Thoracic aorta (tissue), 2 donors: ENCODE measurements around the gene SRP68. TPM values are rescaled to one million over a fixed set of nuclear protein-coding genes. Genes with fewer than 3 reads are reported as not detected.

ENCODE experiments used
- ATAC-seq: fragments of 150-250 bp; one replicate; pipeline ENCODE4 v1.8.0; 2017; ENCODE audit warnings: low read depth; ENCODE audit not compliant: insufficient number of reproducible peaks, low FRiP score
- DNase-seq: peaks from one replicate; pipeline ENCODE4 v3.0.0-alpha.2; 2020; ENCODE audit warnings: low spot score
- H3K27ac ChIP-seq, 2 donors: fragments of 200-600 bp; sonication (generic); 1 replicate in 1 of 2; 2 replicates in 1 of 2; pipeline ENCODE4 v1.5.1; 2016; ENCODE audit warnings: mild to moderate bottlenecking in 2 of 2, moderate library complexity in 2 of 2
- H3K27me3 ChIP-seq: fragments of 200-600 bp; sonication (generic); replicated peaks from 2 replicates; pipeline ENCODE4 v1.6.0; 2016; ENCODE audit warnings: mild to moderate bottlenecking; ENCODE audit not compliant: insufficient read depth
- H3K36me3 ChIP-seq: fragments of 200-600 bp; sonication (generic); one replicate; pipeline ENCODE4 v1.5.1; 2016
- H3K4me1 ChIP-seq, 2 donors: fragments of 200-600 bp; sonication (generic); 1 replicate in 1 of 2; 2 replicates in 1 of 2; pipeline versions ENCODE4 v1.5.1 to v1.6.0; 2016; ENCODE audit warnings: low read depth in 2 of 2, mild to moderate bottlenecking in 1 of 2; ENCODE audit not compliant: control insufficient read depth in 1 of 2
- H3K4me3 ChIP-seq: fragments of 200-600 bp; sonication (generic); 2 replicates; pipeline ENCODE4 v1.5.1; 2016; ENCODE audit warnings: mild to moderate bottlenecking
- H3K9me3 ChIP-seq: fragments of 200-600 bp; sonication (generic); 2 replicates; pipeline ENCODE4 v1.5.1; 2016
- total RNA-seq, 2 donors: library from RNA; depleted of rRNA; stranded (reverse); fragments of >200 nt; gene quantifications; one replicate each; pipeline versions ENCODE4 v1.1.0 to v1.2.3, GENCODE V29; 2016
- TF ChIP-seq, protein P1 (sequence below): fragments of 200-600 bp; sonication (generic); IDR thresholded peaks from one replicate; pipeline ENCODE4 v1.5.1; 2019; ENCODE audit warnings: antibody characterized with exemption

Gene SRP68
- total RNA-seq, 2 donors from 2014 or later, result 19.1 to 39.9 TPM

- no peak for ATAC-seq
- Histone ChIP-seq H3K27ac (no peak overlapping the region), H3K36me3 (no peaks in the 10 kb centered on the region), H3K4me1 (no peaks in the 10 kb centered on the region), H3K27me3 (no peaks in the 10 kb centered on the region), H3K9me3 (no peaks in the 10 kb centered on the region), H3K4me3 (no peak overlapping the region)
- TF ChIP-seq, protein P1, sequence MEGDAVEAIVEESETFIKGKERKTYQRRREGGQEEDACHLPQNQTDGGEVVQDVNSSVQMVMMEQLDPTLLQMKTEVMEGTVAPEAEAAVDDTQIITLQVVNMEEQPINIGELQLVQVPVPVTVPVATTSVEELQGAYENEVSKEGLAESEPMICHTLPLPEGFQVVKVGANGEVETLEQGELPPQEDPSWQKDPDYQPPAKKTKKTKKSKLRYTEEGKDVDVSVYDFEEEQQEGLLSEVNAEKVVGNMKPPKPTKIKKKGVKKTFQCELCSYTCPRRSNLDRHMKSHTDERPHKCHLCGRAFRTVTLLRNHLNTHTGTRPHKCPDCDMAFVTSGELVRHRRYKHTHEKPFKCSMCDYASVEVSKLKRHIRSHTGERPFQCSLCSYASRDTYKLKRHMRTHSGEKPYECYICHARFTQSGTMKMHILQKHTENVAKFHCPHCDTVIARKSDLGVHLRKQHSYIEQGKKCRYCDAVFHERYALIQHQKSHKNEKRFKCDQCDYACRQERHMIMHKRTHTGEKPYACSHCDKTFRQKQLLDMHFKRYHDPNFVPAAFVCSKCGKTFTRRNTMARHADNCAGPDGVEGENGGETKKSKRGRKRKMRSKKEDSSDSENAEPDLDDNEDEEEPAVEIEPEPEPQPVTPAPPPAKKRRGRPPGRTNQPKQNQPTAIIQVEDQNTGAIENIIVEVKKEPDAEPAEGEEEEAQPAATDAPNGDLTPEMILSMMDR, result no peak
- no peak for DNase-seq
Measured at GRCh38 chr17:76018340-76018680, 54.0 kb downstream of the SRP68 start.

GRCh38 chr17:76017481-76018339 lies 54.6 kb downstream of the SRP68 start:
- DNase-seq, result no peak
- Histone ChIP-seq H3K4me1 (no peaks in the 10 kb centered on the region), H3K27me3 (no peaks in the 10 kb centered on the region), H3K36me3 (no peaks in the 10 kb centered on the region), H3K27ac (no peak overlapping the region), H3K4me3 (no peak overlapping the region), H3K9me3 (no peaks in the 10 kb centered on the region)
- ATAC-seq, result no peak
- TF ChIP-seq, protein P1, result no peak

- H3K9me3 ChIP-seq, result no peaks in the 10 kb centered on the region
- no peaks in the 10 kb centered on the region for H3K4me1 ChIP-seq
- ATAC-seq, result no peak
- no peaks in the 10 kb centered on the region for H3K27me3 ChIP-seq
- TF ChIP-seq, protein P1, result no peak
- H3K27ac ChIP-seq, result no peak overlapping the region
- no peaks in the 10 kb centered on the region for H3K36me3 ChIP-seq
- no peak for DNase-seq
- H3K4me3 ChIP-seq, result no peak overlapping the region
Measured at GRCh38 chr17:76014925-76015261, 57.4 kb downstream of the SRP68 start.

DNA sequence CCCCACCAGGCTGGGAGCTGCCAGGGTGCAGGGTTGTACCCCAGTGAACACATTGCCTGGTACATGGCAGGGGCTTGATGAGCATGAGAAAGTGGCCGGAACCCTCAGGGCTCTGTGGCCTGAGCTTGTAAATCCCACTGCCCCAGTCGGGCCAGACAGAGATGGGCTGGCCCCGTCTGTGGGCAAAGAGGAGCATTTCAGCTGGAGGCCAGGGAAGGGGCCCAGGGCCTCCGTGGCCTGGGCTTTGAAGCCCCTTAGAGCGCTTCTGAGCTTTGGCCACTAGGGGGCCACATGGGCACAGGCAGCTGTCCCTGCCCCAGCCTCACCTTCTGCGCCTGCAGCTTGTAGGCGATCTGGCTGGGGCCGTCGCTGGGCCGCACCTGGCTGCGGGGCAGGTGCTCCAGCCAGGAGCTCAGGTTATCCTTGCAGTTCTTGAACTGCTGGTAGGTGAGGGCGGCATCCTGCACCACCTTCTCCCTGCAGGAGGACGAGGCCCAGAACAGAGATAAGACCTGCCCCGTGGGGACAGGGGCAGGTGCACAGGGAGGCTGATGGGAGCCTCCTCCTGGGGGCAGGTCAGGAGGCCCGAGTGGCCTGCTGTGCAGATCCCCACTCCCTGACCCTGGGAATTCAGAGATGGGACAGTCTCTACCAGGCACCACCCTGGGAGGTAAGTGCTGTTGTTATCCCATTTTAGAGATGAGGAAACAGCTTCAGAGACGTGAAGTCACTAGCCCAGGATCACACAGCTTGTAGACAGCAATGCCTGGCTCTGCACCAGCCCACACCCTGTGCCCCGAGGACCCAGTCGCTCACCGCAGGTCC lies 58.0 kb downstream of the SRP68 start:
- TF ChIP-seq, protein P1, result peak; percentile 95
- H3K27ac ChIP-seq, result no peak overlapping the region
- no peak overlapping the region for H3K4me3 ChIP-seq
- H3K36me3 ChIP-seq, result no peaks in the 10 kb centered on the region
- no peak for DNase-seq
- ATAC-seq, result no peak
- H3K4me1 ChIP-seq, result no peaks in the 10 kb centered on the region
- H3K27me3 ChIP-seq, result no peaks in the 10 kb centered on the region
- H3K9me3 ChIP-seq, result no peaks in the 10 kb centered on the region

- Histone ChIP-seq H3K36me3 (no peaks in the 10 kb centered on the region), H3K9me3 (no peaks in the 10 kb centered on the region), H3K4me3 (no peak overlapping the region), H3K4me1 (no peaks in the 10 kb centered on the region), H3K27ac (no peak overlapping the region), H3K27me3 (no peaks in the 10 kb centered on the region)
- no peak for ATAC-seq
- no peak for DNase-seq
- TF ChIP-seq, protein P1, result no peak
Measured at GRCh38 chr17:76013377-76013932, 58.9 kb downstream of the SRP68 start.
